Esophagus (tissue), 2 donors: Measurements from ENCODE around the gene FMNL2. TPM values are rescaled to one million over a fixed set of nuclear protein-coding genes. Genes with fewer than 3 reads are reported as not detected.

Experiments
- H3K27ac ChIP-seq, 2 donors: one replicate each; pipeline ENCODE4 v1.5.1; 2013; ENCODE audit warnings: low read depth in 2 of 2, mild to moderate bottlenecking in 2 of 2, inconsistent platforms in 1 of 2, low read length in 1 of 2, moderate library complexity in 1 of 2
- H3K27me3 ChIP-seq, 2 donors: one replicate each; pipeline ENCODE4 v1.6.1; 2013; ENCODE audit warnings: low read length in 2 of 2, control low read depth in 1 of 2, mild to moderate bottlenecking in 1 of 2; ENCODE audit not compliant: insufficient read depth in 2 of 2, control insufficient read depth in 1 of 2
- H3K36me3 ChIP-seq, 2 donors: one replicate each; pipeline ENCODE4 v1.6.1; 2013; ENCODE audit warnings: low read length in 1 of 2; ENCODE audit not compliant: control insufficient read depth in 2 of 2, insufficient read depth in 2 of 2
- H3K4me1 ChIP-seq, 2 donors: one replicate each; pipeline ENCODE4 v1.6.1; 2013; ENCODE audit warnings: low read length in 1 of 2; ENCODE audit not compliant: control insufficient read depth in 2 of 2, insufficient read depth in 2 of 2
- H3K4me3 ChIP-seq, 2 donors: one replicate each; pipeline ENCODE4 v1.5.1; 2013; ENCODE audit warnings: low read length in 2 of 2, mild to moderate bottlenecking in 2 of 2, low read depth in 1 of 2, moderate library complexity in 1 of 2
- H3K9me3 ChIP-seq, 2 donors: one replicate each; pipeline ENCODE4 v1.6.1; 2013; ENCODE audit warnings: mild to moderate bottlenecking in 2 of 2, low read depth in 1 of 2, low read length in 1 of 2, moderate library complexity in 1 of 2; ENCODE audit not compliant: control insufficient read depth in 2 of 2, insufficient read depth in 1 of 2
- WGBS, 2 donors: extraction: QIAGEN DNeasy Blood & Tissue Kit; methylation state at CpG; one replicate each; pipeline ENCODE4 v1.1.7; 2013; 5-methylcytosine and 5-hydroxymethylcytosine counted together
- polyA plus RNA-seq, 2 donors: library from polyadenylated mRNA; stranded (reverse); fragments of 200-250 nt; gene quantifications; one replicate each; pipeline ENCODE4 v1.2.3, GENCODE V29; 2013
- donor health status: healthy with polysubstance abuse.
- donor health status: Bipolar disorder and iron deficiency.

Gene FMNL2
- polyA plus RNA-seq, 2 donors: 4.2 to 5.3 TPM

- peaks cover 0 to 3% of the 10 kb centered on the region in 2 donors for H3K36me3 ChIP-seq
- peaks cover 0 to 2% of the 10 kb centered on the region in 2 donors for H3K27me3 ChIP-seq
- H3K4me3 ChIP-seq: no peak overlapping the region
- H3K9me3 ChIP-seq: no peaks in the 10 kb centered on the region
- WGBS, 2 donors: 88 to 90% methylated on average over 5 of the region's 5 CpGs
- H3K27ac ChIP-seq: no peak overlapping the region
- H3K4me1 ChIP-seq: no peaks in the 10 kb centered on the region
Measured at GRCh38 chr2:152556506-152556905, 221.5 kb downstream of the FMNL2 start.

DNA sequence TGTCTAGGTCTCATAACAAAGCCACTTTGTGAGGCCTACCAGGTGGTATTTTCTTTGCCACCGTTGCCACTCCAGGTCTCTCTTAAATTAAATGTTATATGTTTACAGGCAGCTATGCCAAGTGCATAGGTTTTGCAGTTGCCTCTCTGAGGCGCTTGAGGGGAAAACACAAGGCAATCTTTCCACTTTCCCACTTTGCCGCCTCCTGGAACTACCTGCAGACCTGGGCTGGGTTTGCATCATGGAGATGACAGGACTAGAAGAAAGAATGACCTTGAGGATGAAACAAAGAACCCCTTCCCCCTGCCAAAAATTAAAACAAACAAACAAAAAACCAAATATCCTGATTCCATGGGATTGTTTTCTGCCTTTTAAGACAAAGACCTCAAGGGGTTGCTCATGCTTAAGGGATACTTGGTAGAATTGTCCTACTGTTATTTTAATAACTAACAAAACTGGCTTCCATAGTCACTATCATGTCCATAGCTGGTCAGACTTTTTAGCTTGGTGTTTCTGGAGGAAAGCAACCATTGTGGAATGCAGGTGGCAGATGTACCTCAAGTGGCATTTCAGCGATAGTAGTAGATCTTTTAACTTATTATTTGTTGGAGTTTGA is 222.4 kb downstream of the FMNL2 start:
- Histone ChIP-seq H3K9me3 (no peaks in the 10 kb centered on the region), H3K4me3 (no peak overlapping the region), H3K36me3 (peaks cover 0 to 3% of the 10 kb centered on the region in 2 donors), H3K27ac (no peak overlapping the region), H3K27me3 (peaks cover 0 to 2% of the 10 kb centered on the region in 2 donors), H3K4me1 (no peaks in the 10 kb centered on the region)
- 91 to 95% methylated on average over 4 of the region's 4 CpGs for WGBS, 2 donors

DNA sequence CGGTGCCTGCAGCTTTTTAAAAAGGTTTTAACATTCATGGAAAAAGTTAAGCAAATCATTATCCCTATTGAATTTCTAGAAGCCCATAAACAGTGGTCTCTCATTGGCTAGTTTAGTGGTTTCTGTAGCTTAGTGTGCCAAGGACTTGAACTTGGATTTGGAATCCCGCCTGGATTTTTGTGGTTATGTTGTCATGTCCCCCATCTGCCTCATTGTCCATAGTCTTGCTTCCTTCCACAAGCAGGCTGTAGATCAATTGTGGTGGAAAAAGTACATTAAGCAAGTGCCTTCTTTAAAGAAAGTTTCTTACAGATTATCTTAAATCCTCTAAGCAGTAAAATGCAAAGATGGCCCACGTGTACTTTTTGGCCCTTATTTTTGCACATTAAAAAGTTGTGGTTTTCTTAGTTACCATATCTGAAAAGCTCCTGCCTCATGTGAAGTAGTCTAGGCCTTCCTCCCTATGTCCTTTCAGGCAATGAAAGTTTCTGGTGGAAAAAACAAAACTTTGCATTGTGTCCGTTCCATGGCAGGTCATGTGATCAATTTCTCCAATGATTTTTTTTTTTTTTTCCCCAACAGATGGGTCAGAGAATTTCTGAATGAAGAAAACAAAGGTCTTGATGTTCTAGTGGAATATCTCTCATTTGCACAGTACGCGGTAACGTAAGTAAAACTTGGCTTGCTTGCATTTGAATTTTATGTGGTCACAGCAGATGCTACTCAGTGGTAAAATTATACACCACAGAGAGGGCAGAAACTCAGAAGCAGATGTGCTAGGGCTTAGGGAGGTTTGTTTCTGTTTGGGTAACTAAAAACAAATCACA is 223.4 kb downstream of the FMNL2 start:
- no peak overlapping the region for H3K27ac ChIP-seq
- 85 to 89% methylated on average over 7 of the region's 7 CpGs for WGBS, 2 donors
- no peak overlapping the region for H3K4me3 ChIP-seq
- H3K9me3 ChIP-seq: no peaks in the 10 kb centered on the region
- H3K36me3 ChIP-seq: peaks cover 0 to 3% of the 10 kb centered on the region in 2 donors
- peaks cover 0 to 2% of the 10 kb centered on the region in 2 donors for H3K27me3 ChIP-seq
- H3K4me1 ChIP-seq: no peaks in the 10 kb centered on the region

GRCh38 chr2:152559008-152559407 is 224.0 kb downstream of the FMNL2 start:
- peaks cover 0 to 2% of the 10 kb centered on the region in 2 donors for H3K27me3 ChIP-seq
- H3K4me3 ChIP-seq: no peak overlapping the region
- H3K9me3 ChIP-seq: no peaks in the 10 kb centered on the region
- WGBS, 2 donors: 66 to 86% methylated on average over 4 of the region's 4 CpGs
- no peak overlapping the region for H3K27ac ChIP-seq
- H3K36me3 ChIP-seq: peaks cover 0 to 3% of the 10 kb centered on the region in 2 donors
- H3K4me1 ChIP-seq: no peaks in the 10 kb centered on the region

DNA sequence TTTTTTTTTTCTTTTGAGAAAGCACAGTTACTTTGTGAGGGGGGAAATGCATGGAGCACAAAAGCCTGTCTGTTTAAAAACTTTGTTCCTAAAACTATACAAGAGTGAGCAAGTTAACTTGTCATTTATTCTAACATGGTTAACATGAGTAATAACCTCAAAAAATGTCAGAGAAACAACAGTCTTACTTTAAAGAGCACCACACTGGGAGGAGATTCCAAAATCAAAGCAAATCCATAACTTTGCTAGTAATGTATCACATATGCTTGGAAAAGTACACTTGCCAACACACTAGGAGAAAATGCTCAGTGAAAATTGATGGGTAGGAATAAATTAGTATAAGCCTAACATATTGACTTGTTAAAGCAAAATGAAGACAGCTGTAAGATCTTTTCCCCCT is 225.2 kb downstream of the FMNL2 start:
- Histone ChIP-seq H3K36me3 (peaks cover 0 to 3% of the 10 kb centered on the region in 2 donors), H3K4me3 (no peak overlapping the region), H3K9me3 (no peaks in the 10 kb centered on the region), H3K27me3 (peaks cover 0 to 2% of the 10 kb centered on the region in 2 donors), H3K27ac (no peak overlapping the region), H3K4me1 (no peaks in the 10 kb centered on the region)

- no peak overlapping the region for H3K4me3 ChIP-seq
- peaks cover 0 to 3% of the 10 kb centered on the region in 2 donors for H3K36me3 ChIP-seq
- no peaks in the 10 kb centered on the region for H3K9me3 ChIP-seq
- no peak overlapping the region for H3K27ac ChIP-seq
- WGBS, 2 donors: 66 to 86% methylated on average over 6 of the region's 6 CpGs
- no peaks in the 10 kb centered on the region for H3K4me1 ChIP-seq
- peaks cover 0 to 2% of the 10 kb centered on the region in 2 donors for H3K27me3 ChIP-seq
Measured at GRCh38 chr2:152560873-152561595, 226.1 kb downstream of the FMNL2 start.

- WGBS, 2 donors: 79 to 86% methylated on average over 2 of the region's 2 CpGs
- Histone ChIP-seq H3K9me3 (no peaks in the 10 kb centered on the region), H3K27me3 (peaks cover 0 to 1% of the 10 kb centered on the region in 2 donors), H3K4me1 (no peaks in the 10 kb centered on the region), H3K4me3 (no peak overlapping the region), H3K36me3 (peaks cover 0 to 3% of the 10 kb centered on the region in 2 donors), H3K27ac (no peak overlapping the region)
Measured at GRCh38 chr2:152562198-152562884, 227.4 kb downstream of the FMNL2 start.

DNA sequence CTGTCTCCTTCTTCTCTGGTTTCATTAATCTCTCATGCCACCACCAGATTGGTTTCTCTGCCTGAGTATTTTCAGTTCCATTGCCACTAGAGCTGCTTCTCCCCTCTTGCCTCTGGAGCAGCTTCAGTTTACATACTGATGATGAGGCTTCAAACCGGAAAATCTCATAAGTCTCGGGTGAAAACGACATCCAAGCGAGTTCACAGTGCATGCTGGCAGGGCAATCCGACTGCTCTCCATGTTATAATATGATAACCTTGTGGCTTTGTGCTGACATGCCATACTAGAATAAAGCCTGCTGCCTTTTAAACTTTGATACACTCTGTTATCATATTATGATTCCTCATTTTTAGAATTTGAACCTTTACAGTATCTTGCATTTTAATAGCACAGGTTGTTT is 228.8 kb downstream of the FMNL2 start:
- Histone ChIP-seq H3K36me3 (peaks cover 0 to 3% of the 10 kb centered on the region in 2 donors), H3K4me1 (no peaks in the 10 kb centered on the region), H3K4me3 (no peak overlapping the region), H3K27me3 (peaks cover 0 to 3% of the 10 kb centered on the region in 2 donors), H3K9me3 (no peaks in the 10 kb centered on the region), H3K27ac (no peak overlapping the region)
- 80 to 81% methylated on average over 5 of the region's 5 CpGs for WGBS, 2 donors
